Central memory CD8-positive, alpha-beta T cell (primary cell): ENCODE data around the gene PELI2.

Experiments
- ATAC-seq: fragments of 150-1000 bp; cut with Tn5 transposase; replicated peaks from 2 replicates; pipeline ENCODE4 v1.10.0; 2022; ENCODE audit warnings: mild to moderate bottlenecking, moderate FRiP score, moderate number of reproducible peaks; ENCODE audit not compliant: poor library complexity, severe bottlenecking; ENCODE audit errors: extremely low read depth
- DNase-seq, 2 donors: peaks; one replicate each; pipeline ENCODE4 v3.0.0; 2021; ENCODE audit warnings: low spot score in 2 of 2
- H3K27ac Mint-ChIP-seq: one replicate; pipeline ENCODE4 v1.8.0; 2022; ENCODE audit warnings: low read depth, mild to moderate bottlenecking, moderate library complexity, mixed read lengths
- H3K27me3 Mint-ChIP-seq: one replicate; pipeline ENCODE4 v1.8.0; 2022; ENCODE audit warnings: mixed read lengths
- H3K36me3 Mint-ChIP-seq: one replicate; pipeline ENCODE4 v1.8.0; 2022; ENCODE audit warnings: mild to moderate bottlenecking, moderate library complexity, mixed read lengths; ENCODE audit not compliant: insufficient read depth
- H3K4me1 Mint-ChIP-seq: one replicate; pipeline ENCODE4 v1.8.0; 2022; ENCODE audit warnings: mixed read lengths
- H3K4me3 Mint-ChIP-seq: one replicate; pipeline ENCODE4 v1.8.0; 2022; ENCODE audit warnings: mild to moderate bottlenecking, moderate library complexity, mixed read lengths
- H3K9me3 Mint-ChIP-seq: one replicate; pipeline ENCODE4 v1.8.0; 2022; ENCODE audit warnings: mixed read lengths

PELI2 gene

DNA sequence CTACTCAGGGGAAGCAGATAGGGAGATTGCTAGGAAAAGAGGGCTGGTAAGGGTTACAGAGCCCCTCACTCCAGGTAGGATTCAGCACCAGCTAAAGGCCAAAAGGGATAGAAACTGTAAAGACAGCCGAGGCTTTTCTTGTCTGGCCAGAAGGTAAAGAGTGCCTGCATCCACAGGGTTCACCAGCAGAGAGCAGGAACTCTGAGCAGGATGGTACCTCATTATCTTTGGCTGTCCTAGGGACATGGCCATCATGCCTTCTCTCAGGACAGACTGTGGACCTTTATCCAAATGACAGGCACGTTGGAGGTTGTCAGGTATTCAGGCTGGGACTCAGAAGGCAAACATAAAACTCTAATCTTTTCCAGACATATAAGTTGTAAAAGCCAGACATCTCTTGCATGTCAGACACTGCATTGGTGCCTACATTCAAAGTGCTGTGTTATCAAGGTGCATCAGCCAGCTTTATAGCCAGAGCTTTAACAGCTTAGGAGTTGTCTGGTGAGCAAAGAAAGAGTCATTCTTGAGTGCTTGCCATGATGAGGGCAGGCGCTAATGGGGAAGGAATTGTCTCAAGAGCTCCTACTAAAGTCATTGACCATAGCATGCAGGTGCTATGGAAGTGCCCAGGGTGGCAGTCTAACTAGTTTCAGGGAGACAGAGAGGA is 89.5 kb downstream of the PELI2 start:
- ATAC-seq (no peak), DNase-seq (no peak)
- Mint-ChIP-seq H3K4me1 (no peaks in the 10 kb centered on the region), H3K4me3 (no peak overlapping the region), H3K36me3 (peaks cover 2% of the 10 kb centered on the region), H3K27me3 (peaks cover 9% of the 10 kb centered on the region), H3K27ac (no peak overlapping the region), H3K9me3 (no peaks in the 10 kb centered on the region)

DNA sequence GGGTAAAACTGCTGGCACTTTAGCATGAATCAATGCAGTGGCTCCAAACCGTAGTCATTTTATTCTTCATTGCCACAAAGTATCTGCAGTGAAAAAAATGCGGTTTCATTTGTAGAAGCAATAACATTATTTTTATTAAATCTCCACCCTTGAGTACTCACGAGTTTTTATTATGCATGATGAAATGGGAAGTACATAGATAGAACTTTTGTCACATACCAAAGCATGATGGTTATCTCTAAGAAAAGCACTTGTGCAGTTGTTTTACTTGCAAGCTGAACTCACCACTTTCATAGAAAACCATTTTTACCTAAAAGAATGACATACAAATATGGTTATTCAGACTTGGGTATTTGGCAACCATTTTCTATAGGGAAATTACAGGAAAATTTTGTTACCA is 90.3 kb downstream of the PELI2 start:
- no peak for ATAC-seq
- Mint-ChIP-seq H3K27ac (no peak overlapping the region), H3K27me3 (peaks cover 9% of the 10 kb centered on the region), H3K36me3 (peaks cover 2% of the 10 kb centered on the region), H3K4me3 (no peak overlapping the region), H3K4me1 (no peaks in the 10 kb centered on the region), H3K9me3 (no peaks in the 10 kb centered on the region)
- DNase-seq: no peak

DNA sequence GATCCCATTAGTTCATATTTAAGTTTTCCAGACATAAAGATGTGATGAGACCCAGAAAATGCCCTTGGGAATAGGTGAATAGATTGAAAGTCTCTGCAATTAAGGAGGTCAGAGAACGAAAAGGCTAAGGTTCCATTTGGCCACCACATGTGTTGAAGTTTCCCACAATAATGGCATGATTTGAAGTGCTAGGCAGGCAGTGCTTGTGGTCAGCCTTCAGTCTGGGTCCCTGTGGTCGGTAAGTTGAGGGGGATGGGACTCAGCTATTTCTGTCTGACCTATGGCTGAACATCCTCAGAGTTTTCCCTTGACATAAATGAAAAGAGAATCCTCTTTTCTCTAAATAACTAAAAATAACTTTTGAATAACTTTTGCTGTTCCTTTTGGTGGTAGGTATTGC is 92.4 kb downstream of the PELI2 start:
- H3K36me3 Mint-ChIP-seq: peaks cover 2% of the 10 kb centered on the region
- peaks cover 9% of the 10 kb centered on the region for H3K27me3 Mint-ChIP-seq
- H3K9me3 Mint-ChIP-seq: no peaks in the 10 kb centered on the region
- ATAC-seq (no peak), DNase-seq (no peak)
- no peak overlapping the region for H3K27ac Mint-ChIP-seq
- H3K4me3 Mint-ChIP-seq: no peak overlapping the region
- peaks cover 8% of the 10 kb centered on the region for H3K4me1 Mint-ChIP-seq

DNA sequence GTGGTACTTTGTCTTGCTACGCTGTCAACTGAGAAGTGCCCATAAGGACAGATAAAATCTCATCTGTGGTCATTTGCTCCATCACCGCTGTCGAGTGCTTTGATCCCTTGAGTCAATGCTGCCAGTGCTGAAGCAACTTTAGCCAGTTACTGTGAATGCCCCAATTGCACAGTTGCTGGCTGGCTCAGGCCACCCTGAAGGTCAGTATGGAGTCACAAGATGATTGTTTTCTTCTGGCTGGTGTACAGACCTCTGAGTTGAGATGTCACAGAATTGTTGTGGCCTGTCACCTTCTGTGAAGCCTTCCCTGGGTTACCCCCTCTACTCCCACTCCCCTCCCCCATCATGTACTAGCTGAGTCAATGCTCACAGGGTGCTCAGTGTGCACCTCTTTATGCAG is 92.9 kb downstream of the PELI2 start:
- Mint-ChIP-seq H3K27me3 (peaks cover 9% of the 10 kb centered on the region), H3K4me1 (peaks cover 8% of the 10 kb centered on the region), H3K9me3 (no peaks in the 10 kb centered on the region), H3K27ac (no peak overlapping the region), H3K36me3 (peaks cover 2% of the 10 kb centered on the region), H3K4me3 (no peak overlapping the region)
- ATAC-seq (no peak), DNase-seq (no peak)

DNA sequence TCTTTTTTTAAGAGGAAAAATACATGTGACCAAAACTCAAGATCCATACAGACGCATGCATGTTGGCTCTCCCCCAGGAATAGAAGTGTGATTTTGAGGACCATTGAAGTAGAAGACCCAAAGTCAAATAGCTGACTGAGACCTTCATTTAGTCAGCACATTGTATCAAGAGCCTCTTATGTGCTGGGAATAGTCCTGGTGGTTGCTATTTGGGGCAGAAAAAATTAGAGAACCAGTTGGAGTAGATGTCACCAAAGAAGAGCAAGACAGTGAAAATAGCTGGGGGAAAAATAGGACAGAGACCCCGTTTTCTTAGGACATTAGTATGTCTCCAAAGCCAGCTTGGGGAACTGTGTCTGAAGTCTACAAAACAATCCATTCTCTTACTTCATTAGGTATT is 93.6 kb downstream of the PELI2 start:
- no peak overlapping the region for H3K27ac Mint-ChIP-seq

DNA sequence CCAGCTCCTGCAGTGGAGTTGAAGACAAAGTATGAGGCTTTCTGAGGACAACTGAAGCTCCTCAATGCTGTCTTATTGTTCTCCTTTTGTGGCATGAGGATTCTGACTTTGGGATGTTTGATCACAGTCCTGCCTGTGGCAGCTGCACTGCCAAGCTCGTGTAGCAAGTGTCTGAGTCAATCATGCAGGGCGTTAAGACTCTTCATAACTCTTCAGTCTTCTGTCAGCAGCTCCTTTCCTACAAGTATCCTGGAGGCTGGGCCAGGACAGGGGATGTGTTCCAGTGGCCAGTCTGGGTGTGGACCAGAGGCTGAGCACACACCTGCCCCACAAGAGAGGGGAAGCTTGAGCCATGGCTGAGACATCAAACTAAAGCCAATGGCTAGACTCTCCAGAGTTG is 94.3 kb downstream of the PELI2 start:
- Mint-ChIP-seq H3K4me1 (peaks cover 8% of the 10 kb centered on the region), H3K27ac (no peak overlapping the region), H3K36me3 (peaks cover 2% of the 10 kb centered on the region), H3K27me3 (peaks cover 9% of the 10 kb centered on the region), H3K4me3 (no peak overlapping the region), H3K9me3 (no peaks in the 10 kb centered on the region)
- ATAC-seq (no peak), DNase-seq (no peak)

More for the DNA sequence above, 93.6 kb downstream of the PELI2 start:
- Mint-ChIP-seq H3K4me3 (no peak overlapping the region), H3K36me3 (peaks cover 2% of the 10 kb centered on the region), H3K4me1 (peaks cover 8% of the 10 kb centered on the region), H3K27me3 (peaks cover 9% of the 10 kb centered on the region), H3K9me3 (no peaks in the 10 kb centered on the region)
- DNase-seq (no peak), ATAC-seq (no peak)

DNA sequence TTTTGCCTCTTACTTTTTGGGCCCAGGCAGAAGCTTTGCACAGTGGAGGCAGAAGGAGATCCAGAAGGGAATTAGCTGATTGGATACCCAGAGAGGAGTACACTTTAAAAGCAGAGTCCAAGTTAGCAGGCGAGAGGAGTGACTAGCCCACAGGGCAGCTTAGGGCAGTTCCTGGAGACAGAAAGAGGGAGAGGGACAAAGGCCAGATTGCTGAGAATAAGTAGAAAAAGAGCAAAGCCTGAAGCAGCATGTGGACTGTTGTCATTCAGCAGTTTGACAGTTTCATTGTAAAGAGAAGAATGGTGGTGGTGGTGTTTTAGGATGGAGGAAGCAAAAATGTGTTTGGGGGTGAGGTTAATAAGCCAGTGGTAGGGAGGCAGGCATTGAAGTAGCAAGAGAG is 95.1 kb downstream of the PELI2 start:
- Mint-ChIP-seq H3K27ac (no peak overlapping the region), H3K4me1 (peaks cover 8% of the 10 kb centered on the region), H3K4me3 (no peak overlapping the region), H3K36me3 (peaks cover 2% of the 10 kb centered on the region), H3K27me3 (peaks cover 9% of the 10 kb centered on the region), H3K9me3 (no peaks in the 10 kb centered on the region)
- no peak for ATAC-seq
- DNase-seq: no peak

DNA sequence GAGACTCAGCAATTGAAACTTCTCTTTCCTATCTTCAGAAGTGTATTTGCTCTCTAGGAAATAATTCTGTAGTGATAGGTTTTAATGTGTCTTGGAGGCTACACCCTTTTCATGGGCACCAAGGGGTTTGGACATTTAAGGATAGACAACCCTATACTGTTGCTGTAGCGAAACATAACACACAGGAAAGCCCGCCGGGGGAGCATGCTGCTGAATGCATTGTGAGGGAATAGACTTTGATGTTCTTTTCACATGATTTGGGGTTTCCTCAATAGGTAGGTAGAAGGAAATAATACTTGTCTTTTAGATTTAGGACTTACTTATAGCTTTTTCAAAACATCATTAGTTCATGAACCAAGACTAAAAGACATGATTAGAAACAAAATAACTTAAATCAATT is 97.0 kb downstream of the PELI2 start:
- no peak for DNase-seq
- H3K36me3 Mint-ChIP-seq: peaks cover 2% of the 10 kb centered on the region
- H3K27me3 Mint-ChIP-seq: peaks cover 2% of the 10 kb centered on the region
- peaks cover 8% of the 10 kb centered on the region for H3K4me1 Mint-ChIP-seq
- H3K9me3 Mint-ChIP-seq: no peaks in the 10 kb centered on the region
- ATAC-seq: no peak
- H3K4me3 Mint-ChIP-seq: no peak overlapping the region
- H3K27ac Mint-ChIP-seq: no peak overlapping the region

DNA sequence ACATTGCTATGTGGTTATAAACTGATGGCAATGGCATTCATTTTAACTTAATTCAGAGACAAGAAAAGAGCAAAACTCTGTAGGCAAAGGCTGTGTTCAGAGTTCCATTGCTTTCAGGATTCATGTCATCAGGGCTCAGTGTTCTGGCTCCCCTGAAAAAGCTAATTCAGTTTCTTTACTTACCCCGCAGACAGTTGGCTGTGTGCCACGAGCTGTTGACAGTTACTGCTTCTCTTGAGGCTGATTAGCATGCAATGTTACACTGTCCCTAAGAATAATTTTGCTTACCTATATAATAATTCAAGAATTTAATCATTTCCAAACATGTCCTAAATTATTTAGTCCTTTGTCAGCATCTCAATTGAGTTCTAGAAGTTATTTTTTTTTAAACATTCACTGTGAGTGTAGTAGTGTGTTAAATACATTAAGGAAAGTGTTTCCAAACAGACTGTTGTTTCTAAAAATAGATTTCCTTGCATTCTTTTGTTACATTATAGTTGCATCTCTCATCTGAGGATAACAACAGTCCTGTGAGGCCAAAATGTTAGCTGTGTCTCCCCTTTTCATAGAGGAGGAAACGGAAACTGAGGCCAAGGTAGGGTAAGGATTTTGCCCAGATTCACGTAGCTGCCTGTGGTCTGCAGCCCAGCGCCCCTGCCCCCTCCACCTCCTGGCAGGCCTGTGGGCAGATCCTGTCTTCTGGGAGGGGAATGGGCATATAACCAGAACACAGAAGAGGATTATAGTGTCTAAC is 98.6 kb downstream of the PELI2 start:
- H3K27ac Mint-ChIP-seq: no peak overlapping the region
- H3K4me3 Mint-ChIP-seq: no peak overlapping the region
- no peaks in the 10 kb centered on the region for H3K9me3 Mint-ChIP-seq
- no peaks in the 10 kb centered on the region for H3K27me3 Mint-ChIP-seq
- ATAC-seq (no peak), DNase-seq (no peak)
- H3K36me3 Mint-ChIP-seq: peaks cover 5% of the 10 kb centered on the region
- H3K4me1 Mint-ChIP-seq: peaks cover 8% of the 10 kb centered on the region

DNA sequence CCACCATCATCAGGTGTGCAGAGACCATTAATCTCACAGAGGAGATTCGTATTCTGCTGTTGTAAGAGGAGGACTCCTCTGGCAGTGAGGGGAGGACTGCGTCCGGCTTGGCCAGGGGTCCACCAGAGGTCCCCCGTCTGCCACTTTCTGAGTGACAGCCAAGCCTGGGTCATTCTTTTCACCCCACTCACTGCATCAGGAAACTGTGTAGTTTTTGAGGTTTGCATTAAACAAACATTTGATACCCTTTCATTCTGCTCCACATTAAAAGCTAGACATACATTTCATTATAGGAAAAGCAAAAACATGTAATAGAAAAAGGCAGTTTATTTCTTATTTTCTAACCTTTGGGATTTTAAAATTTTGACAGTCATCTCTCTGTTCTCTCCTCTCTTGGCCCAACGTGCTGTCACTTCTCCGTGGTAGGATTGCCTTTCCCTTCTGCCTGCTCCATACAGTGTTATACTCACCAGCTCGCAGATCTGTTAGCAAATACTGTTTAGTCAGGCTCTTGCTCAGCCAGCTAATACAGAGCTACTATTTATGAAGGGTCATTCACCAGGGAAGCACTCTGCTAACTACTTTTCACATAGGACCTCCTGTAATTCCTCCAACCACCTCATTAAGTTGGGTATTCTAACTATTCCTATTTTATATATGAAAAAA is 99.3 kb downstream of the PELI2 start:
- H3K36me3 Mint-ChIP-seq: peaks cover 5% of the 10 kb centered on the region
- no peaks in the 10 kb centered on the region for H3K27me3 Mint-ChIP-seq
- peaks cover 8% of the 10 kb centered on the region for H3K4me1 Mint-ChIP-seq
- no peak overlapping the region for H3K27ac Mint-ChIP-seq
- ATAC-seq (no peak), DNase-seq (no peak)
- no peaks in the 10 kb centered on the region for H3K9me3 Mint-ChIP-seq
- H3K4me3 Mint-ChIP-seq: no peak overlapping the region

DNA sequence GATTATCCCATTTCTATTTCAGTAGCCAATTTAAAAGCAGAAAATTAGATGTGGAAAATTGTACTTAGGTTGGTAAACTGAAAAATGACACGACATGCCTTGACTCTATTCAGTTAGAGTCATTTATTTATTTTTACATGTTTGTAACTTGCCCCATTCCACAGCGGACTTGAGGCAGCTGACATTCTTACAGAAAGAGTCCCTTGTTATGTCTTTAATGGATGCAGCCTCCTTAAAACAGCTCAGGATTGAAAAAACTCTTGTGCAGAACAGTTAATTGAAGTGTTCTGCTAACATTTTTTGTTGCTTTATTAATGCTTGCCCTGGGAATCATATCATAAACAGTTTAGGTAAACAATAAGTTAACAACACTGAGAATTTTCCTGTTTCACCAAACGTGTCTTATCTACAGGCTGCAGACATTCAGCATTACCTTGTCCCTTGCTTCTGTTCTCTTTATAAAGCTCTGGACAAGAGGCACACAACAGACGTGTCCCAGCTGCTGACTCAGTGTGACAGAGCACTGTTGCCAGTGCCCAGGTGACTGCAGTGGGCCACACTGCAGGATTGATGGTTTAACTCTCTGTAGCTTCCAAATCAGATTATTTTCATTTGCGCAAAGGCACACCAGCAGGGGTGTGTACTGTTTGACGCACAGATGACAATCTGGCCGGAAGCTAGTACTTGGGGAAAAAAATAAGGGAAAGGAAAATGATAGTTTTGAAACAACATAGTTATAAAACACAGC is 101.6 kb downstream of the PELI2 start:
- H3K27ac Mint-ChIP-seq: no peak overlapping the region
- no peak for DNase-seq
- no peak for ATAC-seq
- H3K4me3 Mint-ChIP-seq: no peak overlapping the region
- H3K27me3 Mint-ChIP-seq: no peaks in the 10 kb centered on the region
- no peaks in the 10 kb centered on the region for H3K4me1 Mint-ChIP-seq
- H3K9me3 Mint-ChIP-seq: no peaks in the 10 kb centered on the region
- H3K36me3 Mint-ChIP-seq: peaks cover 3% of the 10 kb centered on the region

DNA sequence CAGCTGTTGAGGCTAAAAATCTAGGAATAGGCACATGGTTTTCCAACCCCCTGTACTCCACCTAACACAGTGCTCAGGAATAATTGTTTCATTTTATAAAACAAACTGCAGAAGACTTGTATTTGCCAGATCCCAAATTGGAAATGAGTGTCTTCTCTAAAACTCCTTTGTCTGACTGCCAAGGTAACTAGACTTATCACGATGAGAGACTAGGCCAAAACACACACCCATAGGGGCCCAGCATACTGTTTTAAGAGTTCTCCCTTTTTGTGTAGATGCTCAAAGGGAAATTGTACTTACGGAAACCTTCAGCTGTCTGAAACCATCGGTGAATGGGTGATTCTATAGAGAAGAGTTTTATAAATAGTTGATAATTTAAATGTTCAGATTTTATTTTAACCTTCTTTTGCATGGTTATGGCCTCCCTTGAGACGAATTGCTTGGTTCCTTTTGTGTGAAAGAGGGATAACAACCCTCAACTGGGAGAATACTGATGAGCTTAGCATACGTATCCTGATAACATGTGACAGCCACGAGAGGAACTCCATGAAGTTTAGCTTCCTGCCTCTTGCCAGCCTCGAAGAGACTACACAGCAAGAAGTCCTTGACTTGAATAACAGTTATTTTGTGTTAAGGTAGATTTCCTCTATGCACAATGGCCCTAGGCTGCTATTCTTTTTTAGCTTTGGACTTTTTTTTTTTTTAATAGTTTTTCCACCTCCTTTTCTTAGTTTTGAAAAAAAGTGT is 103.3 kb downstream of the PELI2 start:
- peaks cover 3% of the 10 kb centered on the region for H3K36me3 Mint-ChIP-seq
- DNase-seq (no peak), ATAC-seq (no peak)
- H3K27me3 Mint-ChIP-seq: peaks cover 7% of the 10 kb centered on the region
- no peak overlapping the region for H3K27ac Mint-ChIP-seq
- H3K4me1 Mint-ChIP-seq: no peaks in the 10 kb centered on the region
- H3K9me3 Mint-ChIP-seq: no peaks in the 10 kb centered on the region
- H3K4me3 Mint-ChIP-seq: no peak overlapping the region
